Measurements from ENCODE around the gene IGF2BP1.
"Not testable (repeated sequence)": the region's sequence is repeated elsewhere in the genome, so short reads cannot be mapped to it uniquely, and the experiment has no call there.

The IGF2BP1 gene

GRCh38 chr17:49021768-49022103 is 24.6 kb downstream of the IGF2BP1 start:
- DNase-seq, result no peak

GRCh38 chr17:49022391-49022941 is 25.3 kb downstream of the IGF2BP1 start:
- no peak for DNase-seq

GRCh38 chr17:49024523-49024922 is 27.3 kb downstream of the IGF2BP1 start:
- DNase-seq, result no peak

GRCh38 chr17:49026447-49026846 is 29.3 kb downstream of the IGF2BP1 start:
- not testable (repeated sequence) for DNase-seq

GRCh38 chr17:49028271-49028670 is 31.1 kb downstream of the IGF2BP1 start:
- no peak for DNase-seq

GRCh38 chr17:49029801-49030200 is 32.6 kb downstream of the IGF2BP1 start:
- DNase-seq, result no peak

- peak; percentile 56 for DNase-seq
Observed at GRCh38 chr17:49031965-49032928, 35.1 kb downstream of the IGF2BP1 start.

GRCh38 chr17:49035470-49036269 is 38.5 kb downstream of the IGF2BP1 start:
- peak; percentile 8 for DNase-seq

- DNase-seq, result no peak
Observed at GRCh38 chr17:49036270-49036626, 39.1 kb downstream of the IGF2BP1 start.

- no peak for DNase-seq
Observed at GRCh38 chr17:49038138-49038537, 41.0 kb downstream of the IGF2BP1 start.

- DNase-seq, result no peak
Observed at GRCh38 chr17:49038544-49038943, 41.4 kb downstream of the IGF2BP1 start.

GRCh38 chr17:49039518-49039917 is 42.3 kb downstream of the IGF2BP1 start:
- not testable (repeated sequence) for DNase-seq

GRCh38 chr17:49041527-49041926 is 44.3 kb downstream of the IGF2BP1 start:
- no peak for DNase-seq

- no peak for DNase-seq
Observed at GRCh38 chr17:49045376-49045775, 48.2 kb downstream of the IGF2BP1 start.

GRCh38 chr17:49046912-49047311 is 49.7 kb downstream of the IGF2BP1 start:
- no peak for DNase-seq

GRCh38 chr17:49049265-49049664 is 52.1 kb downstream of the IGF2BP1 start:
- DNase-seq, result no peak

GRCh38 chr17:49050611-49051010 is 53.4 kb downstream of the IGF2BP1 start:
- no peak for DNase-seq

- no peak for DNase-seq
Observed at GRCh38 chr17:49051269-49051668, 54.1 kb downstream of the IGF2BP1 start.

- no peak for DNase-seq
Observed at GRCh38 chr17:49053171-49053829, 56.1 kb downstream of the IGF2BP1 start.

- no peak for DNase-seq
Observed at GRCh38 chr17:49054342-49055092, 57.3 kb downstream of the IGF2BP1 start.

- no peak for DNase-seq
Observed at GRCh38 chr17:49055181-49055927, 58.2 kb downstream of the IGF2BP1 start.

- DNase-seq, result no peak
Observed at GRCh38 chr17:49061524-49061943, 64.3 kb downstream of the IGF2BP1 start.
